ENCODE results near the gene HMGXB4.

- no peak for TF ChIP-seq POLR2A (IDR thresholded peaks at IDR 0.05)
- TF ChIP-seq, protein P1, sequence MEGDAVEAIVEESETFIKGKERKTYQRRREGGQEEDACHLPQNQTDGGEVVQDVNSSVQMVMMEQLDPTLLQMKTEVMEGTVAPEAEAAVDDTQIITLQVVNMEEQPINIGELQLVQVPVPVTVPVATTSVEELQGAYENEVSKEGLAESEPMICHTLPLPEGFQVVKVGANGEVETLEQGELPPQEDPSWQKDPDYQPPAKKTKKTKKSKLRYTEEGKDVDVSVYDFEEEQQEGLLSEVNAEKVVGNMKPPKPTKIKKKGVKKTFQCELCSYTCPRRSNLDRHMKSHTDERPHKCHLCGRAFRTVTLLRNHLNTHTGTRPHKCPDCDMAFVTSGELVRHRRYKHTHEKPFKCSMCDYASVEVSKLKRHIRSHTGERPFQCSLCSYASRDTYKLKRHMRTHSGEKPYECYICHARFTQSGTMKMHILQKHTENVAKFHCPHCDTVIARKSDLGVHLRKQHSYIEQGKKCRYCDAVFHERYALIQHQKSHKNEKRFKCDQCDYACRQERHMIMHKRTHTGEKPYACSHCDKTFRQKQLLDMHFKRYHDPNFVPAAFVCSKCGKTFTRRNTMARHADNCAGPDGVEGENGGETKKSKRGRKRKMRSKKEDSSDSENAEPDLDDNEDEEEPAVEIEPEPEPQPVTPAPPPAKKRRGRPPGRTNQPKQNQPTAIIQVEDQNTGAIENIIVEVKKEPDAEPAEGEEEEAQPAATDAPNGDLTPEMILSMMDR (IDR thresholded peaks at IDR 0.05), result no peak
These were observed 60.5 kb downstream of the HMGXB4 start for GRCh38 chr22:35317680-35318290.

Measured in thyroid gland (tissue), 4 donors.